Cardiac septum (tissue), 1 donor: ENCODE results near the gene RRN3. TPM values are rescaled to one million over a fixed set of nuclear protein-coding genes. Genes with fewer than 3 reads are reported as not detected.
"Not testable (repeated sequence)": the region's sequence is repeated elsewhere in the genome, so short reads cannot be mapped to it uniquely, and the experiment has no call there.

Experiments
- DNase-seq: peaks from one replicate; pipeline ENCODE4 v3.0.0-alpha.2; 2020; ENCODE audit warnings: low spot score
- intact Hi-C: fragments of 100-400 bp; cut with DNase I; formaldehyde crosslinking; loops from one replicate; pipeline ENCODE4 v1.14.0; 2022
- total RNA-seq: library from RNA; stranded (reverse); fragmentation: NEBNext Ultra II Directional; extraction: Animal tissue kit (Norgen Biotek cat#: 25700); gene quantifications from one replicate; pipeline ENCODE4 v1.2.1, GENCODE V29; 2021
- donor health status: DM: no; HTN: no; CAD: no.

The RRN3 gene
- total RNA-seq, 1 donor from 2014 or later: 22.3 TPM

DNA sequence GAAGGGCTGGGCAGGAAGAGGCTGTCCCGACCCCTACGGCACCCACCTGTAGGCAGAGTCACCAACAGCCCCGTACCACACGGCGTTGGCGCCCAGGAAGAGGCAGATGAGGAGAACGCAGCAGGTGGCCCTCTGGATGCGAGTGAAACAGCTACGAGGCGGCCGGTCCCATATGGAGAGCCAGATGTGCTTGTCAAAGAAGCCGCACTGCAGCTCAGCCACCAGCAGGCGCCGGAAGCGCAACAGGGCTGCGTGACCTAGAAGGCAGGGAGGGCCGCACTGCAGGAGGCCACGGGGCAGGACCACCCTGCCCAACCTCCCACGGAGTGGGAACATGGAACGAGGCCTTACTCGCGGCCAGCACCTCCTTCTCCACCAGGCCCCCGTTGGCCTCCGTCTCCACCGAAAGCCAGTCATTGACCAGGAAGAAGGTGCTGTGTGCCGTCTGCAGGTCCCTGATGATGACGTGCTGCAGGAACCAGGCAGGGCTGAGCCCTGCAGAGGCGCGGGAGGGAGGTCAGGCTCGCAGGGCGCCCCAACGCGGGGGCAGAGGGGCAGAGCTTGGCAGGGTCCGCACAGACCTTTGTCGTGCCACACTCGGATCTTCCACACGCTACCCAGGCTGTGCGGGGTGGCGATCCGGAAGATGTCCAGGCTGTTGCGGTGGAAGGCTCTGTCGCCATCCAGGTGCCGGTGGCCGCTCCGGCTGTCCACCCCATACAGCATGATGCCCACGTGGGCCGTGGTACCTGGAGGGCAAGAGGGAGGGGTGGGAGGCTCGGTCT, 33.8 kb upstream of the RRN3 start:
- DNase-seq, intact Hi-C loops: not testable (repeated sequence)

- intact Hi-C loops: not testable (repeated sequence)
Observed at GRCh38 chr16:15100372-15100987, 6.4 kb upstream of the RRN3 start.

DNA sequence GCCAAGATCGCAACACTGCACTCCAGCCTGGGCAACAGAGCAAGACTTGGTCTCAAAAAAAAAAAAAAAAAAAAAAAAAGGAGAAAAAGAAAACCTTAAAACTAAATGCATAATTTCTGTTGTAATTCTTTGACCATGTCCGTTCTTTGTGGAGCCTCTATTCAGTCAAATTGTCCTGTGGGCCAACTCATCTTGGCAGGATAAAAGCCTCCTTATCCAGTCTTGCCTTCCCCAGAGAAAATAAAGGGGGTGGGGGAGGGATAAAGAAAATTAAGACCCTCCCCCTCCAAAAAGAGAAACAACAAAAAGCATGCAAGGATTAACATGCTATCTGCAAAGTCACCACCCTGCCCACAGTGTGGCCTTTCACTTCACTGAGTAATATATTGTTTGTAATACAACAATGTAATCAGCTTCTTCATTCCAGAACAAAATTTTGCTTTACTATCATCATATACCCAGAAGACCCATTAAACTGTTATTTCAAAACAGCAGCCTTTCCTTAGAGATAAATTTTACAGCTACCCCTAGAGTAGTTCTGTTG, 5.4 kb upstream of the RRN3 start:
- DNase-seq, intact Hi-C loops: not testable (repeated sequence)

More at GRCh38 chr16:15100372-15100987, 6.4 kb upstream of the RRN3 start:
- not testable (repeated sequence) for DNase-seq

GRCh38 chr16:15096583-15096972, 2.5 kb upstream of the RRN3 start:
- DNase-seq, intact Hi-C loops: not testable (repeated sequence)

- intact Hi-C loops, DNase-seq: not testable (repeated sequence)
Observed at GRCh38 chr16:15093571-15093954, 509 bp downstream of the RRN3 start.

DNA sequence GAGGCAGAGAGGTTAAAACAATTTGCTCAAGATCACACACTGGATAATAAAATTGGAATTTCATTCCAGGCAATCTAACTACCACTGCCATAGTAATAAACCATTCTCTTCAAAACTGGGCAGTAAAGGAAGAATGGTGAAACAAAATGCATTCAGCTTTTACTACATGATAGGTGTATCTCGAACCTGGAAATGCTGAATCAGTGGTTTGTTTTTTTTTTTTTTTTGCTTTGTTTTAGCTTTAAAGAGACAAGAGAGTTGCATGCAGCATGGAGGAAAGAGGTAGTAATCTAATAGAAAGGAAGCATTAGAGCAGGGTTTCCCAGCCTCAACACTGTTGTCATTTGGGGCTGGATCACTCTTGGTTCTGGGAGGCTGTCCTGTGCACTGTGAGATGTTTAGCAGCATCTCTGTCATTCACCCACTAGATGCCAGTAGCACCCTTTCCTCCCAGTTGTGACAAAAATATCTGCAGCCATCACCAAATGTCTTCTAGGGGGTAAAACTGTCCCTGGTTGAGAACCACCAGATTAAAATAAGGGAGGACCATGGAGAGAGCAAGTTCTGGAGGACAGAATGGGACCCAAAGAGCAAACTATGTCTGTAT, 3.3 kb downstream of the RRN3 start:
- DNase-seq, intact Hi-C loops: not testable (repeated sequence)

DNA sequence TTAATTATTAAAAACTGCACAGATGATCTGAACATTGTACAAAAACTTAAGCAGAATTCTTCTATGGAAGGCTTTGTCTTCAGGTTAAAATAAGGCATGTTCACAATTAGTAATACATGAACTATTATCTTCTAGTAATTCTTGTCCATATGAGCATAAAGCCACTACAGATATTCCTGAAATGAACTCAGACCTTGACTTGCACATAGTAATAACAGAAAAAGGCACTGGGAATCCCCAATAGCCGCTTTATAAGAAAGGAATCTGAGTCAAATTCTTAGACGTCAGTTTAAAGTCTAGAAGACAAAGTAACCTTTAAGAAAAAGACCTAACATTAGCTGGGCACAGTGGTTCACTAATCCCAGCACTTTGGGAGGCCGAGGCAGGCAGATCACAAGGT, 11.3 kb downstream of the RRN3 start:
- intact Hi-C loops: not testable (repeated sequence)

DNA sequence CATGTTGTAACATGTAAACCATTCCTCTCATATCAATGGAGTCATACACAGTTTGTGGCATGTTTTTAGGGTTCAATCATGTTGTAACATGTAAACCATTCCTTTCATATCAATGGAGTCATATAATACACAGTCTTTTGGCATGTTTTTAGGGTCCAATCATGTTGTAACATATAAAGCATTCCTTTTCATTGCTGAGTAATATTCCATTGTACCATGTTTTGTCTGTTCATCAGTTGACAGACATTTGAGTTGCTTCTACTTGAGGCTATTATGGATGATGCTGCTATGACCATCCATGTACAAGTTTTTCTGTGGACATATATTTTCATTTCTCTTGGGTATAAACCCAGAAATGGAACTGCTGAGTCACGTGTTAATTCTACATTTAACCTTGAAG, 13.2 kb downstream of the RRN3 start:
- intact Hi-C loops, DNase-seq: not testable (repeated sequence)

More for the DNA sequence above, 11.3 kb downstream of the RRN3 start:
- DNase-seq: not testable (repeated sequence)

- intact Hi-C loops, DNase-seq: not testable (repeated sequence)
Observed at GRCh38 chr16:15076161-15076560, 17.9 kb downstream of the RRN3 start.

DNA sequence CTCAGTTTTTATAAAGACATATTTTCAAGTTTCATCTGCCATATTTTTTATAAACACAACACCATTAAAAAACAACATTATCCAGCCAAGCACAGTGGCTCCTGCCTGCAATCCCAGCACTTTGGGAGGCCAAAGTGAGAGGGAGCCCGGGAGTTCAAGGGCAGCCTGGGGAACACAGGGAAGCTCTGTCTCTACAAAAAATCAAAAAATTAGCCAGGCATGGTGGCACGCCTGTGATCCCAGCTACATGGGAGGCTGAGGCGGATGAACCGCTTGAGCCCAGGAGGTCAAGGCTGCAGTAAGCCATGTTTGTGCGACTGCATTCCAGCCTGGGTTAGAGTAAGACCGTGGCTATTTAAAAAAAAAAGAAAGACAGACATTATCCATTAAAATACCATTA, 21.0 kb downstream of the RRN3 start:
- DNase-seq: no peak
- intact Hi-C loops: no loop called here

- DNase-seq, intact Hi-C loops: not testable (repeated sequence)
Observed at GRCh38 chr16:15071916-15072769, 21.9 kb downstream of the RRN3 start.

- DNase-seq, intact Hi-C loops: not testable (repeated sequence)
Observed at GRCh38 chr16:15071013-15071412, 23.1 kb downstream of the RRN3 start.

DNA sequence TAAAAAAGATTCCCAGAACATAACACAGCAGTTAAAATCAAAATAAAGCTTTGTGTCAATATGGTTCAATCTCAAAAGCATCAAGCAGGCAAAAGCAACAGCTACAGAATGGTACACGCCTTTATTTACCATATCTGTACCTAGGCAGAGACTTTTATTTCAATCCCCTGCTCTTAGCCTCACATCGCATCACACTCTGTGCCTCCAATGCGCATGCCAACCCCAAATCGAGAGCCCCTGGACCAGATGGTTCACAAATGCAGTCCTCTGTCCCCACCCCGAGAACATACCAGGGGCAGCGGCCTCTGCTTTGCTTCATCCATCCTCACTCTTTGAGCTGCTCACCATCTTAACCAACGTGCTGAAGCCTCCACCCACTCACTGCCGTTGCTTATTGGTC, 27.4 kb downstream of the RRN3 start:
- intact Hi-C loops, DNase-seq: not testable (repeated sequence)

DNA sequence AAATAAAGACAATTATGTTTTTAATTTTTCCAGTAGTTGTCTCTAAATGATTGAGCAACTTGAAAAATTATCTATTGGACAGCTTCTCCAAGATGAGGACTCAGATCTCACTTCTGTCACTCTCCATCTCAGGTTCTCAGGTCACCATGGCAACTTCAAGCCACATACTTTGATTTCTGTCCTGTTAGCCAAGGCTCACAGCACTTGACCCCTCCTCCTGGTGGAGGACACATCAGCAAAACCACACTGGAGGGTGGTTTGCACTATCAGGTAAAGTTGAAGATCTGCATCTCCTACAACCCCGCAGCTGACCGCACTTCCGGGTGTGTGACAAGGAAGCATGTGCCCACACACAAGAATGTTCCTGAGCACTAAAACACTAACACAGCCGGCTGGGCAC, 28.1 kb downstream of the RRN3 start:
- intact Hi-C loops, DNase-seq: not testable (repeated sequence)

GRCh38 chr16:15062085-15062810, 31.8 kb downstream of the RRN3 start:
- intact Hi-C loops, DNase-seq: not testable (repeated sequence)

- intact Hi-C loops: no loop called here
Observed at GRCh38 chr16:15059324-15059723, 34.7 kb downstream of the RRN3 start.

GRCh38 chr16:15057681-15058417, 36.2 kb downstream of the RRN3 start:
- DNase-seq: no peak
- intact Hi-C loops: no loop called here

More at GRCh38 chr16:15059324-15059723, 34.7 kb downstream of the RRN3 start:
- no peak for DNase-seq
